ENCODE results near the gene NAXE.
"Not testable (repeated sequence)": the region's sequence is repeated elsewhere in the genome, so short reads cannot be mapped to it uniquely, and the experiment has no call there.

The NAXE gene

GRCh38 chr1:156592910-156593660 lies 1.5 kb downstream of the NAXE start:
- in situ Hi-C loops (cut with MboI; ENCODE audit: low sequenced_read_pairs) = no loop called here

GRCh38 chr1:156593661-156593989 lies 2.0 kb downstream of the NAXE start:
- in situ Hi-C loops (cut with MboI; ENCODE audit: low sequenced_read_pairs) = no loop called here

- in situ Hi-C loops (cut with MboI; ENCODE audit: low sequenced_read_pairs) = no loop called here
These were observed 2.6 kb downstream of the NAXE start for GRCh38 chr1:156594190-156594589.

- in situ Hi-C loops (cut with MboI; ENCODE audit: low sequenced_read_pairs) = no loop called here
These were observed 3.4 kb downstream of the NAXE start for GRCh38 chr1:156595016-156595415.

GRCh38 chr1:156596426-156596825 lies 4.8 kb downstream of the NAXE start:
- in situ Hi-C loops (cut with MboI; ENCODE audit: low sequenced_read_pairs) = no loop called here

- in situ Hi-C loops (cut with MboI; ENCODE audit: low sequenced_read_pairs) = no loop called here
These were observed 6.5 kb downstream of the NAXE start for GRCh38 chr1:156598125-156598524.

- in situ Hi-C loops (cut with MboI; ENCODE audit: low sequenced_read_pairs) = no loop called here
These were observed 7.3 kb downstream of the NAXE start for GRCh38 chr1:156598731-156599432.

- in situ Hi-C loops (cut with MboI; ENCODE audit: low sequenced_read_pairs) = no loop called here
These were observed 8.2 kb downstream of the NAXE start for GRCh38 chr1:156599811-156600210.

GRCh38 chr1:156600733-156601121 lies 9.2 kb downstream of the NAXE start:
- in situ Hi-C loops (cut with MboI; ENCODE audit: low sequenced_read_pairs) = no loop called here

GRCh38 chr1:156601122-156601830 lies 9.7 kb downstream of the NAXE start, which contains the start of gene GPATCH4:
TSS of gene GPATCH4 (minus strand) at chr1:156601479.
- in situ Hi-C loops (cut with MboI; ENCODE audit: low sequenced_read_pairs) = no loop called here

- in situ Hi-C loops (cut with MboI; ENCODE audit: low sequenced_read_pairs) = no loop called here
These were observed 10.3 kb downstream of the NAXE start for GRCh38 chr1:156601892-156602291.

- in situ Hi-C loops (cut with MboI; ENCODE audit: low sequenced_read_pairs) = no loop called here
These were observed 11.0 kb downstream of the NAXE start for GRCh38 chr1:156602557-156602993.

GRCh38 chr1:156607344-156607743 lies 15.8 kb downstream of the NAXE start:
- in situ Hi-C loops (cut with MboI; ENCODE audit: low sequenced_read_pairs) = not testable (repeated sequence)

GRCh38 chr1:156608036-156608674 lies 16.6 kb downstream of the NAXE start:
- in situ Hi-C loops (cut with MboI; ENCODE audit: low sequenced_read_pairs) = no loop called here

GRCh38 chr1:156608981-156609380 lies 17.4 kb downstream of the NAXE start:
- in situ Hi-C loops (cut with MboI; ENCODE audit: low sequenced_read_pairs) = no loop called here

GRCh38 chr1:156610072-156610471 lies 18.5 kb downstream of the NAXE start:
- in situ Hi-C loops (cut with MboI; ENCODE audit: low sequenced_read_pairs) = not testable (repeated sequence)

- in situ Hi-C loops (cut with MboI; ENCODE audit: low sequenced_read_pairs) = no loop called here
These were observed 21.1 kb downstream of the NAXE start for GRCh38 chr1:156612666-156613065.

- in situ Hi-C loops (cut with MboI; ENCODE audit: low sequenced_read_pairs) = no loop called here
These were observed 24.4 kb downstream of the NAXE start for GRCh38 chr1:156615946-156616345.

- in situ Hi-C loops (cut with MboI; ENCODE audit: low sequenced_read_pairs) = no loop called here
These were observed 24.9 kb downstream of the NAXE start for GRCh38 chr1:156616463-156616862.

- in situ Hi-C loops (cut with MboI; ENCODE audit: low sequenced_read_pairs) = no loop called here
These were observed 27.4 kb downstream of the NAXE start, which contains the start of gene HAPLN2 for GRCh38 chr1:156618853-156619581. TSS of gene HAPLN2 (plus strand) at chr1:156619415. CDS start at chr1:156623491, 4,076 bp downstream.

GRCh38 chr1:156619582-156619955 lies 28.0 kb downstream of the NAXE start:
- in situ Hi-C loops (cut with MboI; ENCODE audit: low sequenced_read_pairs) = no loop called here
